Nephron progenitor cell (in vitro differentiated cells): Measurements from ENCODE around the gene MYBPC1.

Experiments used
- DNase-seq: peaks from one replicate; pipeline ENCODE4 v3.0.0; 2021
- H3K27ac Mint-ChIP-seq: 2 replicates; pipeline ENCODE4 v1.8.0; 2021; ENCODE audit warnings: mild to moderate bottlenecking, moderate library complexity, mixed read lengths
- H3K27me3 Mint-ChIP-seq: 2 replicates; pipeline ENCODE4 v1.8.0; 2021; ENCODE audit warnings: mild to moderate bottlenecking, low read depth, mixed read lengths; ENCODE audit not compliant: poor library complexity
- H3K36me3 Mint-ChIP-seq: 2 replicates; pipeline ENCODE4 v1.8.0; 2021; ENCODE audit warnings: low read depth, mixed read lengths
- H3K4me1 Mint-ChIP-seq: 2 replicates; pipeline ENCODE4 v1.8.0; 2021; ENCODE audit warnings: mixed read lengths
- H3K4me3 Mint-ChIP-seq: 2 replicates; pipeline ENCODE4 v1.8.0; 2021; ENCODE audit warnings: mild to moderate bottlenecking, moderate library complexity, mixed read lengths
- H3K9me3 Mint-ChIP-seq: 2 replicates; pipeline ENCODE4 v1.8.0; 2021; ENCODE audit warnings: mild to moderate bottlenecking, moderate library complexity, mixed read lengths
- TF ChIP-seq, protein P1 (sequence below): fragments of 200-600 bp; sonication (generic); IDR thresholded peaks from 2 replicates; pipeline ENCODE4 v1.5.0; 2021; ENCODE audit warnings: antibody characterized with exemption

The MYBPC1 gene

GRCh38 chr12:101694297-101694848 is 99.6 kb downstream of the MYBPC1 start:
- no peak overlapping the region for H3K27ac Mint-ChIP-seq
- H3K4me1 Mint-ChIP-seq, result peaks cover 19% of the 10 kb centered on the region

GRCh38 chr12:101694986-101695385 is 100.2 kb downstream of the MYBPC1 start:
- H3K36me3 Mint-ChIP-seq, result no peaks in the 10 kb centered on the region
- H3K4me1 Mint-ChIP-seq, result peaks cover 26% of the 10 kb centered on the region
- H3K4me3 Mint-ChIP-seq, result no peak overlapping the region
- no peak overlapping the region for H3K27ac Mint-ChIP-seq
- H3K27me3 Mint-ChIP-seq, result peaks cover 26% of the 10 kb centered on the region
- no peak for DNase-seq
- TF ChIP-seq, protein P1, sequence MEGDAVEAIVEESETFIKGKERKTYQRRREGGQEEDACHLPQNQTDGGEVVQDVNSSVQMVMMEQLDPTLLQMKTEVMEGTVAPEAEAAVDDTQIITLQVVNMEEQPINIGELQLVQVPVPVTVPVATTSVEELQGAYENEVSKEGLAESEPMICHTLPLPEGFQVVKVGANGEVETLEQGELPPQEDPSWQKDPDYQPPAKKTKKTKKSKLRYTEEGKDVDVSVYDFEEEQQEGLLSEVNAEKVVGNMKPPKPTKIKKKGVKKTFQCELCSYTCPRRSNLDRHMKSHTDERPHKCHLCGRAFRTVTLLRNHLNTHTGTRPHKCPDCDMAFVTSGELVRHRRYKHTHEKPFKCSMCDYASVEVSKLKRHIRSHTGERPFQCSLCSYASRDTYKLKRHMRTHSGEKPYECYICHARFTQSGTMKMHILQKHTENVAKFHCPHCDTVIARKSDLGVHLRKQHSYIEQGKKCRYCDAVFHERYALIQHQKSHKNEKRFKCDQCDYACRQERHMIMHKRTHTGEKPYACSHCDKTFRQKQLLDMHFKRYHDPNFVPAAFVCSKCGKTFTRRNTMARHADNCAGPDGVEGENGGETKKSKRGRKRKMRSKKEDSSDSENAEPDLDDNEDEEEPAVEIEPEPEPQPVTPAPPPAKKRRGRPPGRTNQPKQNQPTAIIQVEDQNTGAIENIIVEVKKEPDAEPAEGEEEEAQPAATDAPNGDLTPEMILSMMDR, result no peak
- peaks cover 4% of the 10 kb centered on the region for H3K9me3 Mint-ChIP-seq

More at GRCh38 chr12:101694297-101694848, 99.6 kb downstream of the MYBPC1 start:
- Mint-ChIP-seq H3K9me3 (peaks cover 4% of the 10 kb centered on the region), H3K36me3 (no peaks in the 10 kb centered on the region), H3K4me3 (no peak overlapping the region), H3K27me3 (peaks cover 28% of the 10 kb centered on the region)
- TF ChIP-seq, protein P1, result no peak
- DNase-seq, result no peak

DNA sequence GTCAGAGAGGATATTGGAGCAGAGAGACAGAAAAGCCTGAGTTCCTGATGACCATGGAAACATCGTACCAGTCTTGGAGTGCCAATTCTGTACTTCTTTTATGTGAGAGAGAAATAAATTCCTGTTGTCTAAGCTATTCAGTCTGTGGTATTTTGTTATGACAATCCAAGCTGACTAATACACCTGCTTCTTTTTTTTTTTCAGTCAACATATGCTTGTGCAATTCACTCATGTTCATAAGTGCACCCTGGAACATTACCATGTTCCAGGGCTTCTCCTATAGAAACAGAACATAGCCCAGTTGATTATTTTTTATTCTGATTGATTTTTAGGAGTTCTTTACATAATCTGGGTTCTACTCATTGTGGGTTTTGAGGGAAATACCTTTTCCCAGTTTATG is 100.9 kb downstream of the MYBPC1 start:
- Mint-ChIP-seq H3K4me1 (peaks cover 32% of the 10 kb centered on the region), H3K4me3 (no peak overlapping the region), H3K27ac (no peak overlapping the region), H3K27me3 (peaks cover 26% of the 10 kb centered on the region), H3K36me3 (no peaks in the 10 kb centered on the region), H3K9me3 (peaks cover 4% of the 10 kb centered on the region)
- TF ChIP-seq, protein P1, result no peak
- DNase-seq, result no peak

DNA sequence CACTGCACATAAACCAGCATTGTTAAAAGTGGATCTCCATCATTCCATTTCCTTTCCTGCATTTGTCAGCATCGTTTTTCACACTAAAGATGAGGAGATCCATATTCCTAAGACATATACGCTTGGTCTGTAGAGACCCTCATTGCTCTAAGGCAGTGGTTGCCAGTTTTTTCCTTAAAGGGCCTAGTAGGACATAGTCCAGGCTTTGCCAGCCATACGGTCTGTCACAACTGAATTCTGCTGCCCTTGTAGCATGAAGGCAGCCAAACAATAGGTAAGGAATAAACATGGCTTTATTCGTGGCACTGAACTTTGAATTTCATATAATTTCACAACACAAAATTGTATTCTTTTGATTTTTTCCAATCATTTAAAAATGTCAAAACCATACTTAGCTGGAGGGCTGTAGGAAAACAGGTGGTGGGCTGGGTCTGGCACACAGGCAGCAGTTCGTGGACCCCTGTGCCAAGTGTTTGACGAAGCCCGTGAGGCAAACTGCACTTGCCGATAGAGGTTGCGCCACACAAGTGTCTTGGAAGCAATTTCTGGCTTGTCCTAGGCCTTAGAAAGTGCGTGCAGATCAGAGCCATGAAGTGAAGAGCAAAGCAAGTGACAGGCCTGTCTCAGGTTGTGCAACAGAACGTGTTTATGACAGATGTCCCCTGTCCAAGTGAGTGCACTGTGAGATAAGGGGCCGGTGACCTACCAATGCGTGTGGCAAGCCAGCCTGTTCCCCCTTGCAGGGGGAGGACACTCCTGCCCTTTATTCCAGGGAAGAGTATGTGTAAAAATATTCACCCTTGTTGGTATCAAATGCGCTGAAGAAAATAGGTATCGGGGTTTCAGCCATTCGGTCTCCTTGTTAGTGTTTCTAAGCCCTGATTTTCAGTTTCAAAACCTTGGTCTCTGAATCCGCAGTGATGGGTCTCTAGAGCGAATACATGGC is 101.8 kb downstream of the MYBPC1 start:
- Mint-ChIP-seq H3K27me3 (peaks cover 21% of the 10 kb centered on the region), H3K27ac (peak overlapping the region; percentile 57)
- TF ChIP-seq, protein P1, result no peak

GRCh38 chr12:101697197-101697929 is 102.6 kb downstream of the MYBPC1 start, which contains the start of gene CHPT1:
Gene CHPT1, plus strand, starts transcription at chr12:101697640. Its CDS starts 222 bp downstream, at chr12:101697862.
- Mint-ChIP-seq H3K27me3 (peaks cover 21% of the 10 kb centered on the region), H3K36me3 (no peaks in the 10 kb centered on the region), H3K27ac (peak within 1 kb of the TSS; percentile 91), H3K4me1 (peaks cover 41% of the 10 kb centered on the region), H3K4me3 (peak within 1 kb of the TSS; percentile 93), H3K9me3 (peaks cover 4% of the 10 kb centered on the region)
- TF ChIP-seq, protein P1, result no peak
- peak; percentile 88 for DNase-seq

More for the DNA sequence above, 101.8 kb downstream of the MYBPC1 start:
- H3K9me3 Mint-ChIP-seq, result peaks cover 4% of the 10 kb centered on the region
- no peaks in the 10 kb centered on the region for H3K36me3 Mint-ChIP-seq
- H3K4me1 Mint-ChIP-seq, result peaks cover 38% of the 10 kb centered on the region
- DNase-seq, result no peak
- H3K4me3 Mint-ChIP-seq, result peak overlapping the region; percentile 91
